GM12878 (cell line): ENCODE measurements around the gene COLQ. TPM values are rescaled to one million over a fixed set of nuclear protein-coding genes. Genes with fewer than 3 reads are reported as not detected.

Experiments
- ATAC-seq: fragments of 200-7000 bp; cut with Tn5 transposase; 3 replicates; pipeline ENCODE4 v1.9.1; 2020; ENCODE audit warnings: mild to moderate bottlenecking, moderate library complexity
- BruUV-seq: library from RNA; stranded (reverse); fragments of 400-500 nt; replicated peaks from 2 replicates; lab custom pipeline; 2021; lab: Mats Ljungman, UMichigan
- CTCF ChIA-PET: fragments of 300-600 bp; sonication (Branson Sonifier 250); formaldehyde crosslinking; extraction: SDS; loops from one replicate; lab custom pipeline; 2021; ENCODE audit warnings: inconsistent platforms; lab: Yijun Ruan, JAX
- POLR2A ChIA-PET: fragments of 350-600 bp; formaldehyde crosslinking; extraction: SDS; loops from one replicate; lab custom pipeline; 2021; ENCODE audit warnings: inconsistent platforms; lab: Charles Lee
- RAD21 ChIA-PET: fragments of 300-600 bp; sonication (Branson Sonifier 250); formaldehyde crosslinking; loops from one replicate; lab custom pipeline; 2023; ENCODE audit warnings: antibody characterized with exemption; ENCODE audit not compliant: unreplicated experiment; lab: Charles Lee
- SMC1A ChIA-PET: fragments of 300-600 bp; sonication (Branson Sonifier 250); formaldehyde crosslinking; loops from one replicate; lab custom pipeline; 2023; ENCODE audit not compliant: unreplicated experiment, uncharacterized antibody; lab: Charles Lee
- DNase-seq: peaks from one replicate; pipeline ENCODE4 v3.0.0-alpha.2; 2011; ENCODE audit warnings: low read depth, low spot score
- FAIRE-seq: peaks from 3 replicates; lab custom pipeline; 2011; peaks lifted over from hg19 to GRCh38; lab: Jason Lieb, UNC
- H2AFZ ChIP-seq: 2 replicates; pipeline ENCODE4 v1.6.0; 2011; ENCODE audit warnings: low read depth, low read length, control low read depth; ENCODE audit not compliant: control insufficient read depth
- H3K27ac ChIP-seq: 2 replicates; pipeline ENCODE4 v1.5.1; 2011; ENCODE audit warnings: control low read depth; ENCODE audit not compliant: control insufficient read depth, insufficient read depth
- H3K27me3 ChIP-seq, 2 experiments: replicated peaks in 1 of 2; 2 replicates each; pipeline versions ENCODE4 v1.6.0 to v1.6.1; 2011; ENCODE audit warnings: low read length in 1 of 2; ENCODE audit not compliant: control insufficient read depth in 2 of 2, insufficient read depth in 2 of 2
- H3K36me3 ChIP-seq, 2 experiments: 2 replicates each; pipeline ENCODE4 v1.5.1; 2011; ENCODE audit warnings: low read length in 1 of 2; ENCODE audit not compliant: control insufficient read depth in 2 of 2, insufficient read depth in 2 of 2
- H3K4me1 ChIP-seq: 2 replicates; pipeline ENCODE4 v1.6.1; 2011; ENCODE audit warnings: mild to moderate bottlenecking, low read length, moderate library complexity, mixed read lengths; ENCODE audit not compliant: control insufficient read depth, insufficient read depth
- H3K4me2 ChIP-seq: 2 replicates; pipeline ENCODE4 v1.6.0; 2011; ENCODE audit warnings: control low read depth; ENCODE audit not compliant: control insufficient read depth, insufficient read depth
- H3K4me3 ChIP-seq: fragments of 200-600 bp; sonication (generic); 2 replicates; pipeline ENCODE4 v1.5.1; 2016
- H3K79me2 ChIP-seq: 2 replicates; pipeline ENCODE4 v1.6.0; 2011; ENCODE audit warnings: low read length; ENCODE audit not compliant: control insufficient read depth, insufficient read depth
- H3K9ac ChIP-seq: 2 replicates; pipeline ENCODE4 v1.8.0; 2011; ENCODE audit warnings: low read length, control low read depth, mixed read lengths; ENCODE audit not compliant: control insufficient read depth, insufficient read depth
- H3K9me3 ChIP-seq: replicated peaks from 3 replicates; pipeline ENCODE4 v1.5.1; 2011; ENCODE audit warnings: mild to moderate bottlenecking, low read length; ENCODE audit not compliant: control insufficient read depth, insufficient read depth
- H4K20me1 ChIP-seq: 2 replicates; pipeline ENCODE4 v1.6.0; 2011; ENCODE audit not compliant: control insufficient read depth, insufficient read depth
- ATF3 ChIP-seq: IDR thresholded peaks from 2 replicates; pipeline ENCODE4 v1.6.1; 2011; ENCODE audit warnings: low read depth, mild to moderate bottlenecking, low read length, moderate library complexity, borderline replicate concordance; ENCODE audit errors: extremely low read depth
- CEBPB ChIP-seq, 2 experiments: fragments of 150-350 bp in 1 of 2; IDR thresholded peaks; 2 replicates each; pipeline ENCODE4 v1.6.1; 2012 to 2014; ENCODE audit warnings: low read depth in 2 of 2, low read length in 2 of 2, borderline replicate concordance in 1 of 2, inconsistent platforms in 1 of 2
- CEBPZ ChIP-seq: fragments of 150-350 bp; IDR thresholded peaks from 2 replicates; pipeline ENCODE4 v1.6.1; 2016; ENCODE audit warnings: low read depth, low read length
- DPF2 ChIP-seq: fragments of 450-650 bp; IDR thresholded peaks from 2 replicates; pipeline ENCODE4 v1.6.1; 2017; ENCODE audit warnings: mild to moderate bottlenecking
- GATAD2B ChIP-seq: fragments of 450-650 bp; conservative IDR thresholded peaks from 2 replicates; pipeline ENCODE4 v1.6.1; 2017; ENCODE audit warnings: low read depth, mild to moderate bottlenecking, moderate library complexity
- POU2F2 ChIP-seq: IDR thresholded peaks from 3 replicates; pipeline ENCODE4 v1.6.1; 2011; ENCODE audit warnings: low read depth, mild to moderate bottlenecking, low read length, borderline replicate concordance
- RFX5 ChIP-seq: IDR thresholded peaks from 2 replicates; pipeline ENCODE4 v1.6.1; 2011; ENCODE audit warnings: low read depth, low read length, improper control_type of control experiment
- RUNX3 ChIP-seq: IDR thresholded peaks from 2 replicates; pipeline ENCODE4 v1.6.1; 2012; ENCODE audit warnings: low read length, inconsistent platforms
- STAT1 ChIP-seq: fragments of 450-650 bp; conservative IDR thresholded peaks from 2 replicates; pipeline ENCODE4 v1.6.1; 2014; ENCODE audit warnings: antibody characterized with exemption, mild to moderate bottlenecking
- WGBS: methylation state at CpG from one replicate; pipeline ENCODE4 v1.1.6; 2016; ENCODE audit warnings: low lambda C conversion rate; ENCODE audit not compliant: insufficient replicate concordance, insufficient coverage; ENCODE audit errors: missing lambda C conversion rate; 5-methylcytosine and 5-hydroxymethylcytosine counted together
- in situ Hi-C: fragments of 300-500 bp; cut with MboI; formaldehyde crosslinking; loops from 9 replicates; pipeline ENCODE4 v1.14.3; 2018; ENCODE audit warnings: mixed read lengths
- intact Hi-C: fragments of 100-400 bp; cut with micrococcal nuclease; formaldehyde crosslinking; loops from one replicate; pipeline ENCODE4 v1.14.2; 2022; ENCODE audit not compliant: unreplicated experiment
- polyA plus RNA-seq, 11 experiments: library from polyadenylated mRNA; depleted of rRNA in 4 of 11; unstranded in 6 of 11; stranded (reverse) in 5 of 11; fragments of >200 nt; fragmentation: Nextera tagmentation in 4 of 11; fragmentation: Illumina TruSeq in 1 of 11; extraction: Ambion mirVana in 4 of 11; extraction: Trizol in 1 of 11; gene quantifications; 1 replicate in 1 of 11; 2 replicates in 10 of 11; pipeline versions ENCODE4 v1.2.1 to v1.2.3, GENCODE V29; 2011 to 2016; ENCODE audit warnings: inconsistent platforms in 2 of 11, missing spikeins in 2 of 11, low read depth in 1 of 11
- total RNA-seq, 4 experiments: library from RNA; depleted of rRNA in 3 of 4; stranded (reverse); fragments of >200 nt in 3 of 4; fragmentation: Illumina TruSeq in 1 of 4; extraction: Trizol in 1 of 4; gene quantifications; 2 replicates each; pipeline versions ENCODE4 v1.2.1 to v1.2.3, GENCODE V29; 2013 to 2021

The COLQ gene
- total and polyA plus RNA-seq, 10 of the 15 experiments (the other 5 are each of a cell fraction or from before 2014, with no cell fraction given) = 0.13 to 2.7 (median 0.70) TPM

GRCh38 chr3:15449489-15450224 is 71.8 kb downstream of the COLQ start:
- H2AFZ ChIP-seq = no peak overlapping the region
- RAD21 ChIA-PET = interaction anchor here (0.7 kb wide), 1 partner anchor 22 kb away, joined by 3 read pairs; no protein-coding TSS in a partner anchor
- no peaks in the 10 kb centered on the region for H4K20me1 ChIP-seq
- BruUV-seq = no TSS peak
- SMC1A ChIA-PET = interaction anchor here (1.1 kb wide), 1 partner anchor 20 kb away, joined by 3 read pairs; no protein-coding TSS in a partner anchor
- FAIRE-seq (no peak), ATAC-seq (no peak), DNase-seq (no peak)
- H3K27ac ChIP-seq = no peak overlapping the region
- CTCF ChIA-PET = interaction anchor here (0.8 kb wide), 1 partner anchor 15 kb away, joined by 3 read pairs; no protein-coding TSS in a partner anchor
- no peak for TF ChIP-seq CEBPZ
- no peak for TF ChIP-seq STAT1
- TF ChIP-seq RFX5 = no peak
- TF ChIP-seq RUNX3 = no peak
- TF ChIP-seq ATF3 = no peak
- TF ChIP-seq POU2F2 = no peak
- TF ChIP-seq DPF2 = no peak
- TF ChIP-seq CEBPB (IDR thresholded peaks at IDR 0.05; ENCODE audit: borderline replicate concordance in 1 of 2, low read depth in 2 of 2, low read length in 2 of 2) = no peak
- TF ChIP-seq GATAD2B = no peak
- in situ Hi-C loops (no loop called here), intact Hi-C loops (no loop called here)
- no peaks in the 10 kb centered on the region for H3K79me2 ChIP-seq
- H3K4me2 ChIP-seq = no peak overlapping the region
- H3K9me3 ChIP-seq = no peaks in the 10 kb centered on the region
- H3K4me1 ChIP-seq = no peaks in the 10 kb centered on the region
- H3K9ac ChIP-seq = no peak overlapping the region
- no peaks in the 10 kb centered on the region; a peak in 1 of 4 replicates for H3K36me3 ChIP-seq
- POLR2A ChIA-PET = no interaction called here
- no peak overlapping the region for H3K4me3 ChIP-seq
- no peaks in the 10 kb centered on the region for H3K27me3 ChIP-seq
- 94% methylated on average over 3 of the region's 3 CpGs for WGBS
